HG02852 (cell line): ENCODE results near the gene C1orf159.

ENCODE experiments used
- ATAC-seq: cut with Tn5 transposase; IDR thresholded peaks from one replicate; pipeline ENCODE4 v1.9.1; 2021; ENCODE audit warnings: mild to moderate bottlenecking, moderate library complexity; ENCODE audit not compliant: unreplicated experiment

The C1orf159 gene

GRCh38 chr1:1132956-1133750, 17.3 kb upstream of the C1orf159 start:
- ATAC-seq = no peak

GRCh38 chr1:1132042-1132950, 16.4 kb upstream of the C1orf159 start:
- ATAC-seq = no peak

GRCh38 chr1:1130206-1131120, 14.6 kb upstream of the C1orf159 start:
- no peak for ATAC-seq

- ATAC-seq = no peak
These were observed 13.5 kb upstream of the C1orf159 start for GRCh38 chr1:1129381-1129821.

GRCh38 chr1:1128454-1129139, 12.7 kb upstream of the C1orf159 start:
- ATAC-seq = no peak

- ATAC-seq = no peak
These were observed 11.9 kb upstream of the C1orf159 start for GRCh38 chr1:1127551-1128451.

GRCh38 chr1:1125945-1126344, 10.1 kb upstream of the C1orf159 start:
- no peak for ATAC-seq

GRCh38 chr1:1124786-1125642, 9.1 kb upstream of the C1orf159 start:
- ATAC-seq = no peak

GRCh38 chr1:1124508-1124785, 8.6 kb upstream of the C1orf159 start:
- ATAC-seq = no peak

GRCh38 chr1:1123581-1124507, 8.0 kb upstream of the C1orf159 start:
- ATAC-seq = no peak

- no peak for ATAC-seq
These were observed 7.1 kb upstream of the C1orf159 start for GRCh38 chr1:1122981-1123480.

- ATAC-seq = no peak
These were observed 6.4 kb upstream of the C1orf159 start for GRCh38 chr1:1122078-1122811.

GRCh38 chr1:1121611-1122077, 5.8 kb upstream of the C1orf159 start:
- ATAC-seq = no peak

- no peak for ATAC-seq
These were observed 5.1 kb upstream of the C1orf159 start for GRCh38 chr1:1120866-1121591.

- no peak for ATAC-seq
These were observed 4.2 kb upstream of the C1orf159 start for GRCh38 chr1:1120096-1120495.
